H1 (cell line): ENCODE results near the gene DNAAF3. TPM values are rescaled to one million over a fixed set of nuclear protein-coding genes. Genes with fewer than 3 reads are reported as not detected.
A peak's percentile ranks its signal among the peaks of the same experiment; 100 is the strongest.

Experiments
- CTCF ChIA-PET: fragments of 300-600 bp; sonication (Branson Sonifier 250); formaldehyde crosslinking; loops from one replicate; lab custom pipeline; 2021; ENCODE audit not compliant: partially characterized antibody; lab: Charles Lee
- POLR2A ChIA-PET: fragments of 300-600 bp; sonication (Branson Sonifier 250); formaldehyde crosslinking; loops from one replicate; lab custom pipeline; 2021; ENCODE audit warnings: inconsistent platforms; ENCODE audit not compliant: partially characterized antibody; lab: Charles Lee
- DNase-seq, 2 experiments: peaks; one replicate each; pipeline versions ENCODE4 v3.0.0 to v3.0.0-alpha.2; 2010 to 2022; ENCODE audit warnings: low spot score in 2 of 2, low read depth in 1 of 2, mixed read lengths in 1 of 2
- FAIRE-seq: peaks from 2 replicates; lab custom pipeline; 2011; peaks lifted over from hg19 to GRCh38; lab: Jason Lieb, UNC
- H2AFZ ChIP-seq: 2 replicates; pipeline ENCODE4 v1.8.1; 2012; ENCODE audit warnings: low read length, inconsistent platforms
- H2AK5ac ChIP-seq: 2 replicates; pipeline ENCODE4 v1.6.1; 2013; ENCODE audit warnings: low read depth, low read length
- H2BK120ac ChIP-seq: replicated peaks from 2 replicates; pipeline ENCODE3; 2013; ENCODE audit warnings: low read depth, low read length, inconsistent platforms
- H2BK12ac ChIP-seq: 2 replicates; pipeline ENCODE4 v1.6.1; 2013; ENCODE audit warnings: low read depth, low read length
- H2BK15ac ChIP-seq: 2 replicates; pipeline ENCODE4 v1.6.1; 2013; ENCODE audit warnings: low read length
- H2BK20ac ChIP-seq: 2 replicates; pipeline ENCODE4 v1.6.1; 2013; ENCODE audit warnings: low read length
- H2BK5ac ChIP-seq: 2 replicates; pipeline ENCODE4 v1.6.1; 2013; ENCODE audit warnings: low read depth, low read length
- H3K14ac ChIP-seq: 2 replicates; pipeline ENCODE4 v1.6.1; 2013; ENCODE audit warnings: inconsistent platforms; ENCODE audit not compliant: insufficient read length
- H3K18ac ChIP-seq: 2 replicates; pipeline ENCODE4 v1.6.1; 2013; ENCODE audit warnings: low read length; ENCODE audit errors: extremely low read depth
- H3K23ac ChIP-seq: 2 replicates; pipeline ENCODE4 v1.6.1; 2013; ENCODE audit warnings: inconsistent platforms; ENCODE audit not compliant: insufficient read length
- H3K23me2 ChIP-seq: 2 replicates; pipeline ENCODE4 v1.6.1; 2013; ENCODE audit warnings: low read depth, low read length
- H3K27ac ChIP-seq: 2 replicates; pipeline ENCODE4 v1.6.1; 2011; ENCODE audit warnings: low read depth, low read length, inconsistent platforms
- H3K27me3 ChIP-seq, 4 experiments: replicated peaks in 1 of 4; 1 replicate in 1 of 4; 2 replicates in 3 of 4; pipeline versions ENCODE4 v1.6.1 to v1.8.1; 2011 to 2013; ENCODE audit warnings: low read length in 3 of 4, mild to moderate bottlenecking in 3 of 4, inconsistent platforms in 2 of 4, mixed read lengths in 2 of 4, moderate library complexity in 1 of 4; ENCODE audit not compliant: control insufficient read depth in 3 of 4, insufficient read depth in 3 of 4; ENCODE audit errors: extremely low read depth in 1 of 4
- H3K36me3 ChIP-seq, 4 experiments: 2 replicates each; pipeline versions ENCODE4 v1.6.1 to v1.8.1; 2011 to 2013; ENCODE audit warnings: mild to moderate bottlenecking in 4 of 4, low read length in 3 of 4, moderate library complexity in 2 of 4, control low read depth in 1 of 4, inconsistent platforms in 1 of 4; ENCODE audit not compliant: insufficient read depth in 4 of 4, control insufficient read depth in 2 of 4
- H3K4ac ChIP-seq: replicated peaks from 2 replicates; pipeline ENCODE3; 2013; ENCODE audit warnings: low read length, low read depth, mixed read lengths, inconsistent platforms; ENCODE audit not compliant: insufficient read length
- H3K4me1 ChIP-seq, 4 experiments: replicated peaks in 1 of 4; 1 replicate in 1 of 4; 2 replicates in 3 of 4; pipeline versions ENCODE4 v1.6.1 to v1.8.1; 2011 to 2013; ENCODE audit warnings: low read length in 3 of 4, inconsistent platforms in 2 of 4, mixed read lengths in 1 of 4; ENCODE audit not compliant: insufficient read depth in 4 of 4, control insufficient read depth in 3 of 4
- H3K4me2 ChIP-seq, 2 experiments: 2 replicates each; pipeline versions ENCODE4 v1.6.1 to v1.8.1; 2011 to 2013; ENCODE audit warnings: low read depth in 2 of 2, low read length in 2 of 2, control low read depth in 1 of 2, inconsistent platforms in 1 of 2, mild to moderate bottlenecking in 1 of 2; ENCODE audit not compliant: insufficient read depth in 1 of 2
- H3K4me3 ChIP-seq, 4 experiments: fragments of 200-600, 300-600 bp in 1 of 4; sonication (generic), shearing (Covaris generic), sonication (Bioruptor Twin) in 1 of 4; 2 replicates each; pipeline versions ENCODE4 v1.5.1 to v1.8.1; 2011 to 2016; ENCODE audit warnings: low read length in 4 of 4, low read depth in 3 of 4, control low read depth in 2 of 4, inconsistent platforms in 2 of 4, mild to moderate bottlenecking in 2 of 4, mixed read lengths in 1 of 4, moderate library complexity in 1 of 4; ENCODE audit not compliant: insufficient read depth in 2 of 4; ENCODE audit errors: extremely low read depth in 1 of 4
- H3K56ac ChIP-seq: replicated peaks from 2 replicates; pipeline ENCODE3; 2013; ENCODE audit warnings: low read depth, mild to moderate bottlenecking, mixed read lengths, low read length, inconsistent platforms; ENCODE audit not compliant: insufficient read length
- H3K79me1 ChIP-seq: 2 replicates; pipeline ENCODE4 v1.6.1; 2013; ENCODE audit warnings: low read depth, low read length, control low read depth
- H3K79me2 ChIP-seq, 2 experiments: 2 replicates each; pipeline versions ENCODE4 v1.6.1 to v1.8.1; 2012 to 2013; ENCODE audit warnings: low read length in 2 of 2, mild to moderate bottlenecking in 2 of 2, inconsistent platforms in 1 of 2; ENCODE audit not compliant: insufficient read depth in 2 of 2, control insufficient read depth in 1 of 2
- H3K9ac ChIP-seq, 4 experiments: replicated peaks in 1 of 4; 1 replicate in 1 of 4; 2 replicates in 3 of 4; pipeline versions ENCODE4 v1.6.1 to v1.8.1; 2011 to 2013; ENCODE audit warnings: low read depth in 3 of 4, low read length in 3 of 4, control low read depth in 2 of 4, mild to moderate bottlenecking in 2 of 4, moderate library complexity in 2 of 4, inconsistent platforms in 1 of 4; ENCODE audit errors: extremely low read depth in 1 of 4
- H3K9me3 ChIP-seq, 2 experiments: 2 replicates each; pipeline versions ENCODE4 v1.6.1 to v1.8.1; 2012 to 2013; ENCODE audit warnings: mild to moderate bottlenecking in 2 of 2, moderate library complexity in 2 of 2, control low read depth in 1 of 2, inconsistent platforms in 1 of 2, low read depth in 1 of 2, low read length in 1 of 2, mixed read lengths in 1 of 2; ENCODE audit not compliant: insufficient read depth in 2 of 2
- H4K20me1 ChIP-seq, 2 experiments: replicated peaks in 1 of 2; 2 replicates each; pipeline versions ENCODE3 to v1.8.1; 2011 to 2013; ENCODE audit warnings: inconsistent platforms in 2 of 2, low read length in 2 of 2, mild to moderate bottlenecking in 1 of 2; ENCODE audit not compliant: insufficient read depth in 2 of 2, control insufficient read depth in 1 of 2
- H4K5ac ChIP-seq: 2 replicates; pipeline ENCODE4 v1.6.1; 2013; ENCODE audit warnings: low read length, low read depth, mixed read lengths, inconsistent platforms; ENCODE audit not compliant: insufficient read length
- H4K8ac ChIP-seq: 2 replicates; pipeline ENCODE4 v1.8.0; 2013; ENCODE audit warnings: mild to moderate bottlenecking, moderate library complexity, low read length, inconsistent platforms; ENCODE audit not compliant: insufficient read depth; ENCODE audit errors: extremely low read depth
- H4K91ac ChIP-seq: replicated peaks from 2 replicates; pipeline ENCODE3; 2013; ENCODE audit warnings: low read length, mixed read lengths, inconsistent platforms; ENCODE audit not compliant: insufficient read length
- BRCA1 ChIP-seq: IDR thresholded peaks from 2 replicates; pipeline ENCODE4 v1.6.1; 2012; ENCODE audit warnings: low read depth, low read length, improper control_type of control experiment
- CTCF ChIP-seq, 3 experiments: IDR thresholded peaks; 1 replicate in 2 of 3; 2 replicates in 1 of 3; pipeline versions ENCODE4 v1.5.1 to v1.6.1; 2011; ENCODE audit warnings: low read length in 3 of 3, mild to moderate bottlenecking in 3 of 3, inconsistent platforms in 2 of 3, low read depth in 1 of 3, moderate library complexity in 1 of 3; ENCODE audit not compliant: insufficient read depth in 1 of 3; ENCODE audit errors: control extremely low read depth in 1 of 3
- HDAC2 ChIP-seq, 2 experiments: fragments of 300-600 bp in 1 of 2; sonication (generic) in 1 of 2; IDR thresholded peaks; 2 replicates each; pipeline ENCODE4 v1.6.1; 2011 to 2012; ENCODE audit warnings: low read depth in 2 of 2, low read length in 2 of 2, mild to moderate bottlenecking in 2 of 2, moderate library complexity in 2 of 2, borderline replicate concordance in 1 of 2, inconsistent platforms in 1 of 2
- WGBS, 2 experiments: shearing (Covaris generic) in 1 of 2; methylation state at CpG; one replicate each; pipeline versions ENCODE4 v1.1.6 to v1.1.7; 2013 to 2015; ENCODE audit warnings: low lambda C conversion rate in 2 of 2, mixed read lengths in 2 of 2, inconsistent platforms in 1 of 2, low coverage in 1 of 2, missing lambda C conversion rate in 1 of 2; ENCODE audit not compliant: insufficient replicate concordance in 2 of 2, insufficient coverage in 1 of 2, insufficient read length in 1 of 2; ENCODE audit errors: extremely low coverage in 1 of 2, missing lambda C conversion rate in 1 of 2; 5-methylcytosine and 5-hydroxymethylcytosine counted together
- polyA plus RNA-seq, 7 experiments: library from polyadenylated mRNA; depleted of rRNA in 3 of 7; stranded (reverse) in 5 of 7; unstranded in 2 of 7; fragments of >200 nt in 5 of 7; fragments of 200-250 nt in 2 of 7; gene quantifications; 1 replicate in 5 of 7; 2 replicates in 1 of 7; 4 replicates in 1 of 7; pipeline versions ENCODE4 v1.2.1 to v1.2.3, GENCODE V29; 2011 to 2013; ENCODE audit warnings: missing spikeins in 2 of 7, mixed read lengths in 2 of 7
- total RNA-seq: library from RNA; stranded (reverse); fragmentation: NEBNext Ultra II Directional; extraction: Animal tissue kit (Norgen Biotek cat#: 25700); gene quantifications from 2 replicates; pipeline ENCODE4 v1.2.1, GENCODE V29; 2021

DNAAF3 gene
- total and polyA plus RNA-seq, 2 of the 8 experiments (the other 6 are each of a cell fraction or from before 2014, with no cell fraction given), result 5.4 to 8.0 TPM

- no peaks in the 10 kb centered on the region for H3K79me2 ChIP-seq
- no peaks in the 10 kb centered on the region for H3K36me3 ChIP-seq
- 0 out of 2 replicates have a peak overlapping the region, but pooled peaks have one; percentile 43 for H2BK12ac ChIP-seq
- H3K9ac ChIP-seq, result no peak overlapping the region
- H3K9me3 ChIP-seq, result no peaks in the 10 kb centered on the region
- DNase-seq, result no peak
- H3K79me1 ChIP-seq, result no peaks in the 10 kb centered on the region
- no peak overlapping the region for H2AFZ ChIP-seq
- no peak overlapping the region for H3K23ac ChIP-seq
- ChIA-PET CTCF (interaction anchor here (0.6 to 3.2 kb wide), 8 partner anchors 10 to 197 kb away, joined by 3 to 28 read pairs (median 4); partner anchors contain the start of gene DNAAF3), POLR2A (interaction anchor here (0.7 to 3.3 kb wide), 6 partner anchors 9 to 232 kb away, joined by 3 to 16 read pairs (median 6); partner anchors contain the start of genes DNAAF3, PPP6R1 and UBE2S)
- H2AK5ac ChIP-seq, result no peak overlapping the region
- no peak overlapping the region; a peak in 1 of 4 replicates for H3K4me2 ChIP-seq
- no peak overlapping the region for H2BK20ac ChIP-seq
- H3K56ac ChIP-seq, result no peak overlapping the region
- H3K23me2 ChIP-seq, result peaks cover 25% of the 10 kb centered on the region; the same call in 1 of the 2 replicates
- no peak overlapping the region for H4K8ac ChIP-seq
- FAIRE-seq, result peak; percentile 13
- TF ChIP-seq BRCA1, result no peak
- peak in 1 of 3 experiments; percentile 9; a peak in 1 of 4 replicates for TF ChIP-seq CTCF (IDR thresholded peaks at IDR 0.05; ENCODE audit: control extremely low read depth in 1 of 3, insufficient read depth in 1 of 3, low read depth in 1 of 3, low read length in 3 of 3)
- TF ChIP-seq HDAC2 (IDR thresholded peaks at IDR 0.05; ENCODE audit: borderline replicate concordance in 1 of 2, low read depth in 2 of 2, low read length in 2 of 2), result no peak
- H3K27ac ChIP-seq, result no peak overlapping the region
- H2BK15ac ChIP-seq, result 0 out of 2 replicates have a peak overlapping the region, but pooled peaks have one; percentile 46
- H4K91ac ChIP-seq, result no peak overlapping the region
- H3K4me1 ChIP-seq, result peaks cover 5 to 26% (median 18%) of the 10 kb centered on the region in 4 experiments
- WGBS, 2 experiments, result 62% methylated on average over 2 of the region's 2 CpGs; no CpG with 5 or more reads in 1 of the 2 experiments
- no peak overlapping the region for H2BK5ac ChIP-seq
- H3K4me3 ChIP-seq, result no peak overlapping the region
- peaks cover 2 to 57% (median 41%) of the 10 kb centered on the region in 4 experiments; a peak in 6 of 7 replicates for H3K27me3 ChIP-seq
- H3K14ac ChIP-seq, result no peak overlapping the region
- H4K20me1 ChIP-seq, result peaks cover 0 to 2% of the 10 kb centered on the region in 2 experiments
- H3K4ac ChIP-seq, result no peak overlapping the region
- no peak overlapping the region for H2BK120ac ChIP-seq
- no peak overlapping the region for H3K18ac ChIP-seq
- H4K5ac ChIP-seq, result no peak overlapping the region
Measured at GRCh38 chr19:55176076-55176475, 9.7 kb upstream of the DNAAF3 start.
